ENCODE measurements around the gene ZNF467.

ZNF467 gene

GRCh38 chr7:149785402-149785801 lies 12.0 kb upstream of the ZNF467 start:
- DNase-seq, result no peak

GRCh38 chr7:149784251-149784608 lies 10.8 kb upstream of the ZNF467 start:
- DNase-seq, result no peak

GRCh38 chr7:149783386-149784250 lies 10.2 kb upstream of the ZNF467 start:
- DNase-seq, result no peak

- no peak for DNase-seq
Measured at GRCh38 chr7:149782682-149783345, 9.4 kb upstream of the ZNF467 start.

GRCh38 chr7:149781921-149782320 lies 8.5 kb upstream of the ZNF467 start:
- no peak for DNase-seq

GRCh38 chr7:149780636-149781419 lies 7.4 kb upstream of the ZNF467 start:
- no peak for DNase-seq

GRCh38 chr7:149780056-149780455 lies 6.7 kb upstream of the ZNF467 start:
- no peak for DNase-seq

- no peak for DNase-seq
Measured at GRCh38 chr7:149779502-149779805, 6.1 kb upstream of the ZNF467 start.

GRCh38 chr7:149778696-149779501 lies 5.5 kb upstream of the ZNF467 start:
- no peak for DNase-seq

GRCh38 chr7:149778327-149778637 lies 4.9 kb upstream of the ZNF467 start:
- no peak for DNase-seq

GRCh38 chr7:149777551-149778326 lies 4.4 kb upstream of the ZNF467 start:
- DNase-seq, result no peak

- DNase-seq, result no peak
Measured at GRCh38 chr7:149776848-149777407, 3.5 kb upstream of the ZNF467 start.

GRCh38 chr7:149776289-149776688 lies 2.9 kb upstream of the ZNF467 start:
- peak; percentile 30 for DNase-seq

- no peak for DNase-seq
Measured at GRCh38 chr7:149775176-149775556, 1.8 kb upstream of the ZNF467 start.

- DNase-seq, result no peak
Measured at GRCh38 chr7:149774237-149775175, 1.1 kb upstream of the ZNF467 start.

- no peak for DNase-seq
Measured at GRCh38 chr7:149772956-149773434, 393 bp downstream of the ZNF467 start.

- no peak for DNase-seq
Measured at GRCh38 chr7:149772241-149772955, 990 bp downstream of the ZNF467 start.

GRCh38 chr7:149771720-149772240 lies 1.6 kb downstream of the ZNF467 start:
- DNase-seq, result peak; percentile 89

- DNase-seq, result no peak
Measured at GRCh38 chr7:149770728-149771636, 2.4 kb downstream of the ZNF467 start.

Measured in CD4-positive, alpha-beta T cell treated with Interleukin-15 for 1 hour (primary cell).